ENCODE data around the gene SKAP1. TPM values are rescaled to one million over a fixed set of nuclear protein-coding genes. Genes with fewer than 3 reads are reported as not detected.

Gene SKAP1
- polyA plus RNA-seq, 3 donors = 9.0 to 9.9 (median 9.6) TPM

DNA sequence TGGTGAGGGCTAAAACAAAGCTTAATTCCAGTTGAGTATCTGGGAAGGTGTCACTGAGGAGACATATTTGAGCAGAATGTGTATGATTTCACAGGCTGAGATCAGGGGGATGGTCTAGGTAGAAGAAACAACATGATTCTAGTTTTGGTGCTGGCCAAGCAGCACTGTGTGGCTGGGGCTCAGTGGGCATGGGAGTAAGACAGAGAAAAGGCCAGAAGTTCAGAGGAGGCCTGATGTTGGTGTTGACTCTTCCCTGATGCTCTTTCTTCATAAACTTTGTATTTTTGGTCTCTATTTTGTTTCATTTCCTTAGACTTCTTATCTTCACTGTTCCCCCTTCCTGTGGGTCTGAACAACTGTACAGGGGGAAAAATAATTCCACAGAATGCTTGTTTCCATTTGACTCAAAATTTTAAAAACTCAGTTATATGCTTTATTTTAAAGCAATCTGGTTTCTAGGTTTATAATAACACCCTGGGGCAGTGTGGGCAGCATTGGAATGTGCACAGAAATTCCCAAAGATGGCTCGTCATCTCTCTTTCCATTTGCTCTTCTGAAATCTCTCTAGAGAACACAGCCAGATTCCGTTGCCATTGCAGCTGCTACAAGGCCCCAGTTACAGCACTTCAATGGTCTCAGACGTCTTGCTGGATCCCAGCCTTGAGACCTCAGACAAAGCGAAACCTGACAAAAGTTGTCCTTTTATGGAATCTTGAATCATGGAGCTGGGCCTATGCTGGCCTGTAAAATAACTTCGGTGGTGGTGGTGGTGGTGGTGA is 254.1 kb downstream of the SKAP1 start:
- DNase-seq = no peak

DNA sequence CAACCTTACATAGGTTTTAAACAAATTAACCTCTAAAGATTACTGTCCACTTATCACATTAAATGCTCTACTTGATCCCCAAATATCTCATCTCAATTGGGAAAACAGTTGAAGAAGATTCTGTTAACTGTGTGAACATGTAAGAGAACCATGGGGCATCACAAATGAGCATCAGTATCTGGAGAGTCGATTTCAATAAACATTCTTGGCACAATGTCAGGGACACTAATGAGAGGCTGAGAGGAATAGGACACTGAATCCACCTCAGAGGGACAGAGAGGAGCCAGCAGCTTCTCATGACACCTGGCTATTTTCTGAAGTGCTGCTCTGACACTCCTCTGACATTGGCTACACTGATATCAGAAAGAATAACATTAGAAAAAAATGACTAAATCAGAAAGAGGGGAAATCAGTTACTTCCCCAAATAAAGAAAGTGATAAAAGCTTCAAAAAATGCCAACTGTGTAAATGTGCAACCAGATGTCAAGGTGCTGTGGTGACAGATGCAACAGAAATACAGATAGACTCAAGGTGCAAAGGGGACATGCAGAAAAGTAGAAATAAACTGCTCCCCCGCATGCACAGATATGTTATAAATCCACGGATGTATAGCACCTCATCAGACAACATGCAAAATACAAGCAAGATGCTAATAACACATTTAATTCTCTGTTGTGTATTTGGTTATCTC is 255.0 kb downstream of the SKAP1 start:
- no peak for DNase-seq

DNA sequence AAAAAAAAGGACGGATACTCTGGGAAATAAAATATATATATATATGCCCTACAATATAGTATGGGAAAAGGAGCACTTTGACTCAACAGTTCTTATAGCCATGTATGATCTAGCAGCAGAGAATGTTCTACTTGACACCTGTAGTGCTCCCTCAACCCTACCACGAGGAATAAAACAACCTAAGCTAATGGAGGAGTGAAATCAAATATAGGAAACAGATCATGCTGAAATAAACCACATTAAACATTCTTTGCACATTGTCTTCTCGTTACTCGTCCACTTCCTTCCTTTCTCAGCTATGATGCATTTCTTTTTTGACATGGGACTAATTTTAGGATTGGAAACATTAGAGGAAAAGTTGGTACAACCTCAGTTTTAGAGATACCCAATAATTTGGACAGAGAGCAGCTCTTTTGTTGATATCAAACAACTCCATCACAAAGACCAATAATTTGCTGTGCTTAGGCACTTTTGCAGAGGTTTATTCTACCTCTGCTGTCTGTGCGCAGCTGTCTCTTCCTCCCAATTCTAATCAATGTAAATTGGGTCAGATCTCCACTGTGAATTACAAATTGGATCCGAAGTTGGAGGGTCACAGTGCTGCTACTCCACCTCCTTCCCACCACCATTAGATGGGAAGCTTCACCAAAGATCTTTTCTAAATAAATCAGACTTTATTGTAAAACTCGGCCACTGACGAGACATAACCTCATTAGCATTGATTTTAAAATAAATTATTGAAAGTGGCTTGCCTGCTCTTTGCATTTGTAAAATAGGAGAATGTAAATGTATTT is 256.6 kb downstream of the SKAP1 start:
- DNase-seq = no peak

DNA sequence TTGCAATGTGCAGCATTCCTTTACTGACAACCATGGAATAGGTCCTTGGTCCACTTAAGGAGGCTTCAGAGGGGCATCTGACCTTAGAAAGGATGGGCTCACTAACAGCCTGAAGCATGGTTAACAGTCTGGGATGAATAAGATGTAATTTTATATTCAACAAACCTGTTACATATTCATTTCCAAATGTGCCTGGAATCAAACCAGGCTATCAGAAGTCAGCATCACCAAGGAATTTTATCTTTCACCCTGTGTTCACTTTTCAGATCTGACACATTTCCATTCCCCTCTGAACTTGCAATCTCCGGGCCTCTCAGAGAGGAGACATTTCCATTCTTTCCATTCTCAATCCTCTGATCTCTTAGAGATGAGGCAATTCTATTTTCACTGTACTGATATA is 260.1 kb downstream of the SKAP1 start:
- DNase-seq = no peak

DNA sequence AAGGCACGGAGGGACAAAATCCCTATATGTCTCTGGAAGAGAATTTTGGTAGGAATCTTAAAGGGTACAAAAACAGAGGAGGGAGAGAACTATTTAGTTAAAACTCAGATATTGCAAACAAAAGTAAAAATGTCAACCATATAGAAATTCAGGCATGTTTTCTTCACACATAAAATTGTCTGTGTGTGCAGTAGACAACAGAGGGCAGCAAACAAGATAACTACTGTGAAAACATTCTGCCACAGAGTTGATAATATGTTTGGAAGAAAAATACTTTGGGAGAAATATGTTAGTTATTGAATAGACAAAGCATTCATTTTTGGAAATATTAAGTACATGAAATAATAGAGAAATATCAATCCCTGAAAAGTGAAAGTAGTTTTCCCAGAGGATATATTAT is 266.2 kb downstream of the SKAP1 start:
- no peak for DNase-seq

DNA sequence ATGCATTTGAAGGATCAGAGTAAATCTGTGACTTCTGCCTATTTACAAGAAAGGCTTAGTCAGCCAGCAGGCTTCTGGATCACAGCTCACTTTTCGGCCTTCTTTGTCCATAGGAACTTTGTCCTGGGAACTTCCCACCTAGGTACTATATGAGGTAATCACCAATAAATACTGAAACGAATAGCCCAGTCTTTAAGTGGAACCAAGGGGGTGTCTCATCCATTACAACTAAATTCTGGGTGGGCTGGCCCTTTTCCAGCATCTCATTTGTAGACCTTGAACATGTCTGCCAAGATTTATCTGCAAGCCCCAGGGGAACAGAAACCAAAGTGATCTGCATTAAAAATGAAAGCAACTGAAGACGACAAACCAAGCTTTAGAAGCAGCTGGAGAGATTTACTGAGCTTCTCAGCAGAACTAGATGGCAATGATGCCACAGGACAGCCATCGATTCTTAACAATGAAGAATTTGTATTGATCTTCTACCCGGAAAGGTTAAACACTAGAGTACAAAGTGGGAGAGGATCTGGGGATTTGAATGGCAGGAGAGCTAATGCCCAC is 267.0 kb downstream of the SKAP1 start:
- DNase-seq = no peak

DNA sequence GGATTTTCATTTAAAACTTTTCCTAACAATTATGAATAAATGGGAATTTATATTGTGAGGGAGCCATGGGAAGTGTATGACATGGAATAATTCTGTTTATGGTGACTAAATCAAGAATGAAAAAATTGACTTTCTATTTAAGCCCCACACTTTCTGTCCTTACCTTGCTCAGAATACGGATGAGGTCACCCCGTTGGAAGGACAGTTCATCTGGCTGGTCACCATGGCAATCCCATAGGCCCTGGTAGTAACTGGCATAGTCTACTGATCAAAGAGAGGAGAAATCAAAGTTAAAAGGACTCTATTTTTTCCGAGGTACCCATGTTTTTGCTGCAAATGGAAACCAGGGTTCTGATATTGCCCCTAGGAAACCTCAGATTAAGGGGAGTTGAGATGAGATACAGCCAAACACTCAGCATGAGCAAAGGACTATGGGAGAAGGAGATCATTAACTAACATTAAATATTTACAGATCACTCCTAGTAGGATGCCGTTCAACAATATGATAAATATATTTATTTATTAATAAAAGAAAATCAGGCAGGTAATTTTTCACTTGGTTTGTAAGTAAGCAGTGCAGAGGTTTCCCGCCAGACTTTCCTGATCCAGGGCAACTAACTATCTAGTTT is 267.6 kb downstream of the SKAP1 start:
- no peak for DNase-seq

DNA sequence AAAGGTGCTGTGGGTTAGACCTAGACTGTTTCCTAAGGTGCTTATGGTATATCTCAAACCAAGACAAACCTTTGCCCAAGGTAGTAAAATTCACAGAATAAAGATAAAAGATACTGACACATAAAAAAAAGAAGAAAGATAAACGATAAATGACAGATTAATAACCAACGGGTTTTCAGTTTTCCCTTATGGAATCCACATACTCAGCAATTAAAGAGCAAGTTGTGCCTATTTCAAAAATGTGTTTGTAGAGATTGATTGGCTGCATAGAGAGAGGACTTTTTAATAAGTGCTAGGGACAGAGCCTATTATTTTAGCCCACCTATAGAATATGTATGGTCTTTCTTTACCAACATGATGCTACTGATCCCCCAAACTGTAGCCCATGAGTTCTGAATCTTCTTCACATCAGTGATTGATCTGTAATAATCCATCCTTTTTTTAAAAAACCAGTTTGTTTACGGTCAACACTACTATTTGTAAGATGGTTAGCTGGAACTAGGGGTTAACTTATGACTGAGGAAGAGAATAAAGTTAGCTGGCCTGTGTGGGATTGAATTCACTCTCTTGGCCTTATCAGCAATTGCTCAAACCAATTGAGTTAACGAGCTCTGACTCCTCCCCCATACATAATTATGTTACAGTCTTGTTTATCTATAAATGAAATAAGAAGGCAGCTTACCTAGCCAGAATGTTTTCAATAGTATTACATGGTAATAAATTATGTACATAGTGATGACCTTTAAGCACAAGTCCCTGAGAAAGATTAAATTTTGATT is 268.7 kb downstream of the SKAP1 start:
- no peak for DNase-seq

DNA sequence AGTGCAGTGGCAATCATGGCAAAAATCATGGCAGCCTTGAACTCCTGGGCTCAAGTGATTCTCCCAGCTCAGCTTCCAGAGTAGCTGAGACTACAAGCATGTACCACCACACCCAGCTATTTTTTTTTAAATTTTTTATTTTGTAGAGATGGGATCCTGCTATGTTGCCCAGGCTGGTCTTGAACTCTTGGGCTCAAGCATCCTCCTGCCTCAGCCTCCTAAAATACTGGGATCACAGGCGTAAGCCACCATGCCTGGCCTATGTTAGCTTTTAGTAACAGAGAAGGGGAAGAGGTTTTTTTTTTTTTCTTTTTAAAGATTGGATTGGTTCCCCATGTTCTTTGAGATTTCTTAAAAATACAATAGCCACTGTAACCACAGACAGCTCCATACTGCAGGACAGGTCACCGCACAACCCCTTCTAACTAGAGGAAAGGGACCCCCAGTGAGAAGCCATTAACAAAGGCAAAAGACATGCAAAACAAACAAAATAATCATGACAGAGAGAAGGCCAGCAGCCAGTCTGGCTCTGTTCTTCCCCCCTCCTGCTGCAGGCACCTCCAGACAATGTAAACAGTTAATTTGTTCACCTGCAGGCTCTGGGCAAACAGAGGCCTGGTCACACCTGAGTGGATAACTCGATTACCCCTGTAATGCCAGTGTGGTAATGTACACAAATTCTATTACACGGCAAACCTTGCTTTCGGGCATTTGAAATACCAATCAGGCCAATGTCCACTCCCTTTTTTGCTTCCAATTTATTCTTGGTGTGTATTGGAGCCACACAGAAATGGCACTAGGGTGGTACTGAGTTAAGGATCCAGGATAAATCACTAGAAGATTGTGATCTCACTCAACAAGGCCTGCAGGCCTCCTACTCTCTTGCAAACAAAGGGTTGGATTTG is 269.6 kb downstream of the SKAP1 start:
- DNase-seq = no peak

DNA sequence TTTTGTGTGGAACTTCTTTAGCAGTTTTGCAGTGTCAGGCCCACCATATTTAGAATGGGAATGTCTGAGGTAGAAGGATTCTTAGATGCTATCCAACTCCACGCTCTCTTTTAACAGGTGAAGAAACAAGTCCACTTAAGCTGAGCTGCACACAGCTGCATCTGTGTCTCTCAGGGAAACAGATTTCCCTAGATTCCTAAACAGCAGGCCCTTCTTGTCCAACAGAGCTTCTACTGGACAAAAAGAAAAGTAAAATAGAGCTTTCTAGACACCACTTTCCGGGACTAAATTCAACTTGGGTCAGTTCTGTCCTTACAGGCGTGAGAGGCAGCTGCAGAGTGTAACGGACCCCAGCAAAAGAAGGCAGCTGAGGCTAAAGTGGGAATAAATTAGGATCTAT is 270.8 kb downstream of the SKAP1 start:
- DNase-seq = no peak

DNA sequence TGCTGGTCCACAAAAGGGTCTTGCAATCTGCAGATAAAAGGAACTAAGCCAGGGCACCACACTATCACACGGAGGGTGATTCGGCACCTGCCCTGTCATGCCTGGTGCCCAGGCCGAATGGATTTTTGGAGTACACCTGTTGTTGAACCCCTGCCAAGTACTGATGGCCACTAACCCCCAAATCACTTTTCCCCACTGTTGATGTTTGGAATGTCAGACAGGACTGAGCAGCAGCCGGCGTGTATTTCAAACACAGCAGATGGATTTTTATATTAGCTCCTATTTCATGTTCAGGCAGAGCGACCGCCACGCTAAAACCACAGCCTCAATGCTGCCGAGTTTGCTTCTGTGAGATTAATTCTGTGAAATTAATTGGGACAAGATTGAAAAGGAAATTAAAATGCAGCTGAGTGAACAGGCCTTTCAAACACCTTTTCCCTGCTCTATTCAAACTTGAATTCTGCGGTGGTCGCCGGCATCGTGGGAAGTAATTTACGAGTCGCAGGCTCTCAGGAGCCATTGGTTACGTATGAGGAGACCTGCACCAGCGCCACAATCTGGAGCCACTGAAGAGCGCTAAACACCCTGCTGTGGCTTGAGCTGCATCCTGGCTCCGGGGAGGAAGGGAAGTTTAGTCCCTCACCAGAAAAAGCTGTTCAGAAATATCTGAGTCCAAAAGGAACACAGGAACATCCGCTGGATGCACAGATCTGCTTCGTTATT is 274.0 kb downstream of the SKAP1 start:
- DNase-seq = no peak

DNA sequence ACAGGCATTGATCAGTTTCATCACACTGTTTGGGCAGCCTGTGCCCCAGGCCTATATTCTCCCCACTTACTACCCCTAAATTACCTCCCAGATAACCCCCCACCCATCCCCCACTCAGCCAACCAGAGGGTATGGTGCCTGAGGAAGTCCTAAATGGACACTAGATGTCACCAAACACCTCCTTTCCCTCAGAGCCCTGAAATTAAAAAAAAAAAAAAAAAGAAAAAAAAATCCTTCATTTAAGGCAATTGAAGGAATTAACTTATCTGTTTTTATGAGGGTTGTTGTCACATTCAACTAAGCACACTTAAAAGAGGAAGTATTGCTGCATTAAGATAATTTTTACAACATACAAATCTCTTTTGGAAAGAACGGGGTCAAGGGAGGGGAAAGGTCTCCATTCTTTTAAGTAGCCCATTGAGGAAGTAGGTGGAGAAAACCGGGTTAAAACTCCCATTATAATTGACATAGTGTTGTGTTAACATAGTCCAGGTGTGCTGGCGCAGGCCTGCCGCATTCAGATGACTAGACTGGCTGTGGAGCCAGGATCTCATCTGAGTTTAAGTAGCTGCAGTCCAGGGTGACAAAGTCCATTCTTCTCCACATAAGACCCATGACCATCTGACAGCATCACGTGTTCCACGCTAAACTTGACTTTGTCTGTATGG is 276.2 kb downstream of the SKAP1 start:
- DNase-seq = no peak

DNA sequence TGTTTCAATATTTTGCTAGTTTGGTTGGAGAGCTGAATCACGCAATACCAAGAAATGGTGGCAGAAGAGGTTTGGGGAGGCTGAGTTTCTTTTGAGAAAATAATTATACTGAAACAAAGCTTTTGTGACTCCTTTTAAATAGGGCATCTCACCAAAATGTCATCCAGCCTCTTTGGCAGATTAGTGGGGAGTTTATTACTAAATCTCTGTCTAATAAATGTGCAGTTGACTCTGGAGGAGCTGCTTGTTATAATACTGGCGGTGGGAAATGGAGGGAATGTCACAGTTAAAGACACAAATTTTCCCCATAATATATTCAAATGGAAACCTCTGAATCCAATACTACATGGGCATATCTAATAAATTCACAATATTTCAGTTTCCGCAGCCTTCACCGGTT is 277.7 kb downstream of the SKAP1 start:
- no peak for DNase-seq

DNA sequence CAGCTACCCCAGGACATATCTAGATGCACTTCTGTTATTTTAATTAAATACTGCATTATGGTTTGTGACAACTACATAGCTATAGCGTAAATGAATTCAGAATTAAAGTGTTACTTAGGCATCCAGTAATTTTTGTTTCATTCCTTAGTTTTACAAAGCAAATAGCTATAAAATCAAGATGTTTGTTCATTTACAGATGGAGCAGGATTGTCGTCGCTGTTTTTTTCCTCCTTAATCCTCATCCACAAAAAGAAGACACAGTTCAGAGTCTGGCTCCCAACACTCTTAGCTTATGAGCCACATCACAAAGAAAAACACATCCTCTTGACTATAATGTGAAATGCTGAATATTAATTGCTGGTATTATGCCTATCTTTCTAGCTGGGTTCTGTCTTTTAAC is 278.8 kb downstream of the SKAP1 start:
- DNase-seq = no peak

DNA sequence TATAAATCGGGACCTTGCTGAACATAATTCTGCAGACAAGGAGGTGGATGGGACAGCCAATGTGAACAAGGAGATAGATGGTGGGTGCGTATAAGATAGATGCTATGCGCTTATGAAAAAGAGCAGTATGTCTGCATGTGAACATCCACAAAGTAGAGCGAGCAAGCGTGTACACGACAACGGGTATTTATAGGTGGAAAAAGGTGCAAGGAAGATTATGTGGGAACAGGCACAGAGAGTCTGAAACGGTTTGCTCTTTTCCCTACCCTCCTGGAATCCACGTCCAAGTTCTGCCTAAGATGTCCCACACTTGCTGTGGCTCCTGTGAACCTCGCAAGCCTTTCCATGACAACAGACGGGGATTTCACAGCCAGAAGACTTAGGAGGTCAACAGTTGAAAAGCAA is 279.4 kb downstream of the SKAP1 start:
- no peak for DNase-seq

DNA sequence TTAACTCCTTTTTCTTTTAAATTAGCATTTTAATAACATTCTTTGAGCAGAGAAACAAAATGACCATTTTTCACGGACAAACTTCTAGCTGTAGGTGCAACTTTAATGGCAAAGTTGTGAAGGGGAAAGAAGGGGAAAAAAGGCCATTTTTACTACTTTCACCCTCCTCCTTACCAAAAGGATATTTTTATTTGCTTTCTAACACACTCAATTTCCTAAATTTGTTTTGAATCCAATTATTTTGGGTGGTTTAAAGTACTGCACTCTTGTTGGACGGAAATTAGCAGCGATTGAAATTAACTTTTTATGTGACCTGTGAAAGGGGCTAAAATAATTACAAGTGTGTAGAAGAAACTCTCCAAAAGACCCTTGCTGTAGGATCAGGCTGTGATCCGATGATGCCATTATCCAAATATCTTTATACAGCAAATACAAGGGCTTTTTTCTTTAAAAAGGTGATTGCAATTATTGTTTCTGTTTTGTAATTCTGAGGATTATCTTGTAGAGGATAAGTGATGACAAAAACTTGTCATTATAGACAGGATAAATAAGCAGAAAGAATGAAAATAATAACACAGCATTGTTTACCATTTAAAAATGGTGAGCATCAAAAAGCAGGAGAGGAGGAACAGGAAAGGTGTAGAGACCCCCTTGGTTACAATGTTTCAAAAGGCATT is 280.1 kb downstream of the SKAP1 start:
- DNase-seq = no peak

DNA sequence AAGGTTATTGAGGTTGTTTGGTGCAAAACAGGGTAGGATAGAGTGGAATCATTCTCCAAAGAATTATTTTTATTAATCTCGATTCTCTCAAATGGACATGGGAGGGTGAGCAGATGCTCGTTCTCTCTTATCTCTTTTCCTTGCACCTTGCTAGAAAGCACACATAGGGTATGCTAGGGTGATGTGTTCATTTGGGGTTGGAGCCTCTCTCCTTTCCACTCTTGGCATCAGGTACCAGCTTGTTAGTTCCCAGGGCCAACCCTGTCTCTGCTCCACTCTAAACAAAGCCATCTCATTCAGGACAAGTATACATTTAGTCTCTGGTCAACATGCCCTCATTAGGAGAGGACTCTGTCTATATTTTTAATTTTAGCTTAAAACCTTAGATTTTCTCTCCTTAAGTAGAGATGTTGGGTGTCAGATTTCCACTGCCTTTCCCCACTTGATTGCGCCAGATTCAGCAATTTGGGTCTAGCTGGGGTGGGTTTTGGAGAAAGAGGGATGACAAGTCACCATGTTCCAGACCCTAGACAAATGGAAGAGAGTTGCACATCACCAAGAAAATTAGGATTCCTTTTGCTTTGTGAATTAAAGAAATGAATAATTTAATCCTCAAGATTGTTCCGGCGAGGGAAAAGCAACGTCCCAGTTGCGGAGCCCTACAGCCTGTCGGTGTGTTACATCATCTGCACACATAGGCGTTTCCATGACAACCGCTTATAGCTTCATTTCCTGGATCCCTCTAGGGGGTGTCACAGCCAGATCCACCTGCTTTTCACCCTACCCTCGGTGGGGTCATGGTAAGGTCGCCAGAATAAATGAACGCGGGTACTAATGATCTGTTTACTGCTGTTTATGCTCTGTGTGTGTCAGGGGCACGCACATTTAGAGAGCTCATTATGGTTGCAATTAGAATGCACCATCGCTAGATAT is 280.9 kb downstream of the SKAP1 start:
- DNase-seq = no peak

Data from renal pelvis (tissue), 4 donors.